SK-N-SH (cell line): ENCODE data around the gene CFAP70. TPM values are rescaled to one million over a fixed set of nuclear protein-coding genes. Genes with fewer than 3 reads are reported as not detected.

Experiments used
- CTCF ChIA-PET: fragments of 300-600, 350-600 bp; formaldehyde crosslinking; extraction: SDS; loops from one replicate; lab custom pipeline; 2021; lab: Yijun Ruan, JAX
- POLR2A ChIA-PET: fragments of 350-600 bp; sonication (Branson Sonifier 250); formaldehyde crosslinking; extraction: SDS; loops from one replicate; lab custom pipeline; 2020; ENCODE audit warnings: antibody characterized with exemption, inconsistent platforms; lab: Yijun Ruan, JAX
- DNase-seq: peaks from one replicate; pipeline ENCODE4 v3.0.0; 2012
- H2AFZ ChIP-seq: fragments of 200-600 bp; sonication (generic); 2 replicates; pipeline ENCODE4 v1.8.1; 2016; ENCODE audit warnings: antibody characterized with exemption, mild to moderate bottlenecking, low read depth
- H3F3A ChIP-seq: fragments of 200-600 bp; sonication (generic); replicated peaks from 2 replicates; pipeline ENCODE3; 2016; ENCODE audit warnings: antibody characterized with exemption, mild to moderate bottlenecking; ENCODE audit not compliant: insufficient read depth
- H3K27ac ChIP-seq, 2 experiments: fragments of 200-500 bp in 1 of 2; fragments of 200-600 bp in 1 of 2; sonication (Bioruptor generic) in 1 of 2; sonication (generic), shearing (Covaris generic) in 1 of 2; 2 replicates each; pipeline versions ENCODE4 v1.5.1 to v1.6.1; 2014 to 2016; ENCODE audit warnings: low read depth in 2 of 2, inconsistent platforms in 1 of 2, low read length in 1 of 2, mild to moderate bottlenecking in 1 of 2, mixed read lengths in 1 of 2
- H3K27me3 ChIP-seq: fragments of 200-600 bp; sonication (generic), shearing (Covaris generic); 2 replicates; pipeline ENCODE4 v1.6.1; 2016; ENCODE audit warnings: mixed run types; ENCODE audit not compliant: insufficient read depth
- H3K36me3 ChIP-seq, 2 experiments: fragments of 200-500 bp in 1 of 2; fragments of 200-600 bp in 1 of 2; sonication (Bioruptor generic) in 1 of 2; sonication (generic) in 1 of 2; replicated peaks in 1 of 2; 2 replicates each; pipeline versions ENCODE3 to v1.5.1; 2014 to 2016; ENCODE audit warnings: low read length in 1 of 2, mild to moderate bottlenecking in 1 of 2; ENCODE audit not compliant: insufficient read depth in 2 of 2, control insufficient read depth in 1 of 2
- H3K4me1 ChIP-seq, 2 experiments: fragments of 200-500 bp in 1 of 2; fragments of 200-600 bp in 1 of 2; sonication (Bioruptor generic) in 1 of 2; sonication (generic), shearing (Covaris generic) in 1 of 2; 2 replicates each; pipeline versions ENCODE4 v1.5.1 to v1.6.1; 2014 to 2016; ENCODE audit warnings: low read depth in 1 of 2, low read length in 1 of 2, mixed run types in 1 of 2; ENCODE audit not compliant: insufficient read depth in 2 of 2, control insufficient read depth in 1 of 2
- H3K4me2 ChIP-seq: fragments of 200-600 bp; sonication (generic), shearing (Covaris generic); 2 replicates; pipeline ENCODE4 v1.6.1; 2017; ENCODE audit warnings: mixed run types
- H3K4me3 ChIP-seq, 2 experiments: fragments of 200-500 bp in 1 of 2; fragments of 200-600 bp in 1 of 2; sonication (Bioruptor generic) in 1 of 2; sonication (generic), shearing (Covaris generic) in 1 of 2; 2 replicates each; pipeline versions ENCODE4 v1.5.1 to v1.8.1; 2014 to 2016; ENCODE audit warnings: low read depth in 2 of 2, inconsistent platforms in 1 of 2, low read length in 1 of 2, mild to moderate bottlenecking in 1 of 2, mixed read lengths in 1 of 2, moderate library complexity in 1 of 2
- H3K79me2 ChIP-seq: fragments of 200-600 bp; sonication (generic); 2 replicates; pipeline ENCODE4 v1.8.1; 2017; ENCODE audit warnings: mild to moderate bottlenecking; ENCODE audit not compliant: insufficient read depth
- H3K9ac ChIP-seq: fragments of 200-600 bp; sonication (generic); 2 replicates; pipeline ENCODE4 v1.6.1; 2017; ENCODE audit warnings: mixed run types
- H3K9me2 ChIP-seq: fragments of 200-600 bp; sonication (generic); 2 replicates; pipeline ENCODE4 v1.6.1; 2017; ENCODE audit warnings: mixed run types
- H3K9me3 ChIP-seq: fragments of 200-600 bp; sonication (generic); 2 replicates; pipeline ENCODE4 v1.6.1; 2017; ENCODE audit warnings: mixed run types, mild to moderate bottlenecking, moderate library complexity
- H4K20me1 ChIP-seq: fragments of 200-600 bp; sonication (generic); 2 replicates; pipeline ENCODE4 v1.6.1; 2017; ENCODE audit warnings: mild to moderate bottlenecking, mixed run types; ENCODE audit not compliant: insufficient read depth
- GABPA ChIP-seq: IDR thresholded peaks from 2 replicates; pipeline ENCODE4 v1.4.0; 2012; ENCODE audit warnings: low read depth, mild to moderate bottlenecking
- MEF2A ChIP-seq: IDR thresholded peaks from 2 replicates; pipeline ENCODE4 v1.4.0; 2012; ENCODE audit warnings: low read depth, borderline replicate concordance
- NFIC ChIP-seq: IDR thresholded peaks from 2 replicates; pipeline ENCODE4 v1.4.0; 2012; ENCODE audit warnings: borderline replicate concordance
- TCF12 ChIP-seq: IDR thresholded peaks from 2 replicates; pipeline ENCODE4 v1.4.0; 2012
- WGBS: methylation state at CpG from one replicate; pipeline ENCODE4 v1.1.6; 2017; ENCODE audit warnings: low lambda C conversion rate; 5-methylcytosine and 5-hydroxymethylcytosine counted together
- polyA plus RNA-seq, 3 experiments: library from polyadenylated mRNA; depleted of rRNA; stranded (reverse); fragments of >200 nt; gene quantifications; 2 replicates each; pipeline ENCODE4 v1.2.3, GENCODE V29; 2012
- TF ChIP-seq, protein P1 (sequence below): fragments of 150-350 bp; IDR thresholded peaks from 2 replicates; pipeline ENCODE4 v1.6.1; 2016; ENCODE audit warnings: mild to moderate bottlenecking, low read depth, low read length
- TF ChIP-seq, protein P2 (sequence below): IDR thresholded peaks from 2 replicates; pipeline ENCODE4; 2012
- TF ChIP-seq, protein P3 (sequence below): IDR thresholded peaks from 2 replicates; pipeline ENCODE4 v1.6.1; 2012; ENCODE audit warnings: mild to moderate bottlenecking, low read depth, low read length, moderate library complexity
- TF ChIP-seq, protein P4 (sequence below): fragments of 200-600 bp; sonication (generic); IDR thresholded peaks from 2 replicates; pipeline ENCODE4 v1.6.1; 2017; ENCODE audit warnings: antibody characterized with exemption, mild to moderate bottlenecking, moderate library complexity

Gene CFAP70
- polyA plus RNA-seq, 1 of the 3 experiments (the other 2 are of a cell fraction) = 0.74 TPM

DNA sequence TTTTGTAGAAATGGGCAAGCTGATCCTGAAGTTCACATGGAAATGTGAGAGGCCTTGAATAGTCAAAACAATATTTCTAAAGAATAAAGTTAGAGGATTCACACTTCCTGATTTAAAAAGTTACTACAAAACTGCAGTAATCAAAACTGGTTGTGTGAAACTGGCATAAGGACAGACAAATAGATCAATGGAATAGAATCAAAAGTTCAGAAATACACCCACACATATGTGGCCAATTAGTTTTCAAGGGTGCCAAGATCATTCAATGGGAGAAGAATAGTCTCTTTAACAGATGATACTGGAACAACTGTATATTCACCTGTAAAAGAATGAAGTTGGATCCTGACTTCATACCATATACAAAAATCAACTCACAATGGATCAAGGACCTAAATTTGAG, 139.3 kb downstream of the CFAP70 start:
- TF ChIP-seq, protein P1, sequence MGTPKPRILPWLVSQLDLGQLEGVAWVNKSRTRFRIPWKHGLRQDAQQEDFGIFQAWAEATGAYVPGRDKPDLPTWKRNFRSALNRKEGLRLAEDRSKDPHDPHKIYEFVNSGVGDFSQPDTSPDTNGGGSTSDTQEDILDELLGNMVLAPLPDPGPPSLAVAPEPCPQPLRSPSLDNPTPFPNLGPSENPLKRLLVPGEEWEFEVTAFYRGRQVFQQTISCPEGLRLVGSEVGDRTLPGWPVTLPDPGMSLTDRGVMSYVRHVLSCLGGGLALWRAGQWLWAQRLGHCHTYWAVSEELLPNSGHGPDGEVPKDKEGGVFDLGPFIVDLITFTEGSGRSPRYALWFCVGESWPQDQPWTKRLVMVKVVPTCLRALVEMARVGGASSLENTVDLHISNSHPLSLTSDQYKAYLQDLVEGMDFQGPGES = no peak
- TF ChIP-seq MEF2A (no peak), TCF12 (no peak), NFIC (no peak)
- TF ChIP-seq, protein P2, sequence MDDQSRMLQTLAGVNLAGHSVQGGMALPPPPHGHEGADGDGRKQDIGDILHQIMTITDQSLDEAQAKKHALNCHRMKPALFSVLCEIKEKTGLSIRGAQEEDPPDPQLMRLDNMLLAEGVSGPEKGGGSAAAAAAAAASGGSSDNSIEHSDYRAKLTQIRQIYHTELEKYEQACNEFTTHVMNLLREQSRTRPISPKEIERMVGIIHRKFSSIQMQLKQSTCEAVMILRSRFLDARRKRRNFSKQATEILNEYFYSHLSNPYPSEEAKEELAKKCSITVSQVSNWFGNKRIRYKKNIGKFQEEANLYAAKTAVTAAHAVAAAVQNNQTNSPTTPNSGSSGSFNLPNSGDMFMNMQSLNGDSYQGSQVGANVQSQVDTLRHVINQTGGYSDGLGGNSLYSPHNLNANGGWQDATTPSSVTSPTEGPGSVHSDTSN = no peak
- CTCF ChIA-PET = interaction anchor here (0.6 to 2.4 kb wide), 3 partner anchors 11 to 15 kb away, joined by 3 to 6 read pairs (median 4); no protein-coding TSS in a partner anchor
- Histone ChIP-seq H3K9me3 (no peaks in the 10 kb centered on the region), H3K4me1 (no peaks in the 10 kb centered on the region), H3K9me2 (no peaks in the 10 kb centered on the region), H3K27me3 (no peaks in the 10 kb centered on the region), H3K9ac (no peak overlapping the region), H4K20me1 (no peaks in the 10 kb centered on the region), H3K36me3 (peaks cover 42 to 49% of the 10 kb centered on the region in 2 experiments), H3F3A (no peaks in the 10 kb centered on the region), H2AFZ (no peak overlapping the region), H3K4me2 (no peak overlapping the region), H3K27ac (no peak overlapping the region), H3K79me2 (no peaks in the 10 kb centered on the region), H3K4me3 (no peak overlapping the region)
- POLR2A ChIA-PET = no interaction called here
- DNase-seq = no peak

DNA sequence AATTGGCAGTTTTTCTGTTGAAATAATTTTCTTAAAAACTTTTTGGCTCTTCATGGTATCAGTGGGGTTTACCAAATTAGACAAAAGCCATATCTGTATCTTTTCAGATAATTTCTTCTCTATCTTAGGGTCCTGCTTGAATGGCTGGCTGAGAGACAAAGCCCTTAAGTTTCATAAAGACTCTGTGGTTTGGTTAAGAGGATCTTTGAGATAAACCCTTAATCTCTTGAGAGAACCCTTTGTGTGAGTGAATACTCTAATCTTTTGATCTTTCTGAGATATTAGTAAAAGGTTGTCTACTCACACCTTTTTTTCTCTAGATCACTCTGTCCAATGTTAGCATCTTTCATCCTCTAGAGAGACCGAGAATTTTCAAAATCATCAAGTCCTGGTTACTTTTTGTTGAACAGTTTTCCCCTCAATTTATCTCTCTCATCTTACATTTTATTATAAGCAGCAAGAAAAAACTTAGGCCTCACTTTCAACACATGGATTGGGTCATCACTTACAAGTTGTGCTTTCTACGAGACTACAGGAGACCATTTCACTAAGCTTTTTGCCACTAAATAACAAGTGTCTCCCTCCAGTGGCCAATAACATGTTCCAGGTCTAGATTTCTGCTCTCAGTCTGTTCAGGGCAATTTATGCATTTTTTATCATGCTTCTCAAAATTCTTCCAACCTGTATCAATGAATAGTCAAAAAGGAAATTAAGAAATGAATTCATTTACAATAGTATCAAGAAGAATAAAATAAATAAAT, 140.1 kb downstream of the CFAP70 start:
- Histone ChIP-seq H4K20me1 (no peaks in the 10 kb centered on the region), H3K4me1 (no peaks in the 10 kb centered on the region), H3K27ac (no peak overlapping the region), H3K27me3 (no peaks in the 10 kb centered on the region), H3K9ac (no peak overlapping the region), H2AFZ (no peak overlapping the region), H3K4me3 (no peak overlapping the region), H3K9me2 (no peaks in the 10 kb centered on the region), H3K4me2 (no peak overlapping the region), H3K79me2 (no peaks in the 10 kb centered on the region), H3F3A (no peaks in the 10 kb centered on the region), H3K36me3 (peaks cover 42 to 49% of the 10 kb centered on the region in 2 experiments), H3K9me3 (no peaks in the 10 kb centered on the region)
- DNase-seq = peak; percentile 7
- no peak for TF ChIP-seq GABPA
- TF ChIP-seq, protein P3, sequence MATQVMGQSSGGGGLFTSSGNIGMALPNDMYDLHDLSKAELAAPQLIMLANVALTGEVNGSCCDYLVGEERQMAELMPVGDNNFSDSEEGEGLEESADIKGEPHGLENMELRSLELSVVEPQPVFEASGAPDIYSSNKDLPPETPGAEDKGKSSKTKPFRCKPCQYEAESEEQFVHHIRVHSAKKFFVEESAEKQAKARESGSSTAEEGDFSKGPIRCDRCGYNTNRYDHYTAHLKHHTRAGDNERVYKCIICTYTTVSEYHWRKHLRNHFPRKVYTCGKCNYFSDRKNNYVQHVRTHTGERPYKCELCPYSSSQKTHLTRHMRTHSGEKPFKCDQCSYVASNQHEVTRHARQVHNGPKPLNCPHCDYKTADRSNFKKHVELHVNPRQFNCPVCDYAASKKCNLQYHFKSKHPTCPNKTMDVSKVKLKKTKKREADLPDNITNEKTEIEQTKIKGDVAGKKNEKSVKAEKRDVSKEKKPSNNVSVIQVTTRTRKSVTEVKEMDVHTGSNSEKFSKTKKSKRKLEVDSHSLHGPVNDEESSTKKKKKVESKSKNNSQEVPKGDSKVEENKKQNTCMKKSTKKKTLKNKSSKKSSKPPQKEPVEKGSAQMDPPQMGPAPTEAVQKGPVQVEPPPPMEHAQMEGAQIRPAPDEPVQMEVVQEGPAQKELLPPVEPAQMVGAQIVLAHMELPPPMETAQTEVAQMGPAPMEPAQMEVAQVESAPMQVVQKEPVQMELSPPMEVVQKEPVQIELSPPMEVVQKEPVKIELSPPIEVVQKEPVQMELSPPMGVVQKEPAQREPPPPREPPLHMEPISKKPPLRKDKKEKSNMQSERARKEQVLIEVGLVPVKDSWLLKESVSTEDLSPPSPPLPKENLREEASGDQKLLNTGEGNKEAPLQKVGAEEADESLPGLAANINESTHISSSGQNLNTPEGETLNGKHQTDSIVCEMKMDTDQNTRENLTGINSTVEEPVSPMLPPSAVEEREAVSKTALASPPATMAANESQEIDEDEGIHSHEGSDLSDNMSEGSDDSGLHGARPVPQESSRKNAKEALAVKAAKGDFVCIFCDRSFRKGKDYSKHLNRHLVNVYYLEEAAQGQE = no peak
- TF ChIP-seq, protein P4, sequence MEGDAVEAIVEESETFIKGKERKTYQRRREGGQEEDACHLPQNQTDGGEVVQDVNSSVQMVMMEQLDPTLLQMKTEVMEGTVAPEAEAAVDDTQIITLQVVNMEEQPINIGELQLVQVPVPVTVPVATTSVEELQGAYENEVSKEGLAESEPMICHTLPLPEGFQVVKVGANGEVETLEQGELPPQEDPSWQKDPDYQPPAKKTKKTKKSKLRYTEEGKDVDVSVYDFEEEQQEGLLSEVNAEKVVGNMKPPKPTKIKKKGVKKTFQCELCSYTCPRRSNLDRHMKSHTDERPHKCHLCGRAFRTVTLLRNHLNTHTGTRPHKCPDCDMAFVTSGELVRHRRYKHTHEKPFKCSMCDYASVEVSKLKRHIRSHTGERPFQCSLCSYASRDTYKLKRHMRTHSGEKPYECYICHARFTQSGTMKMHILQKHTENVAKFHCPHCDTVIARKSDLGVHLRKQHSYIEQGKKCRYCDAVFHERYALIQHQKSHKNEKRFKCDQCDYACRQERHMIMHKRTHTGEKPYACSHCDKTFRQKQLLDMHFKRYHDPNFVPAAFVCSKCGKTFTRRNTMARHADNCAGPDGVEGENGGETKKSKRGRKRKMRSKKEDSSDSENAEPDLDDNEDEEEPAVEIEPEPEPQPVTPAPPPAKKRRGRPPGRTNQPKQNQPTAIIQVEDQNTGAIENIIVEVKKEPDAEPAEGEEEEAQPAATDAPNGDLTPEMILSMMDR = peak; percentile 56
- 100% methylated on average over 2 of the region's 2 CpGs for WGBS
- POLR2A ChIA-PET = no interaction called here
- CTCF ChIA-PET = interaction anchor here (0.6 to 2.4 kb wide), 3 partner anchors 11 to 15 kb away, joined by 3 to 6 read pairs (median 4); no protein-coding TSS in a partner anchor
